ENCODE results near the gene RHOXF1.
"Not testable (repeated sequence)": the region's sequence is repeated elsewhere in the genome, so short reads cannot be mapped to it uniquely, and the experiment has no call there.

The RHOXF1 gene

GRCh38 chrX:120085553-120086185 lies 30.0 kb downstream of the RHOXF1 start:
- DNase-seq = not testable (repeated sequence)

GRCh38 chrX:120077590-120077989 lies 38.1 kb downstream of the RHOXF1 start, which contains the start of gene RHOXF2B:
TSS of gene RHOXF2B (minus strand) at chrX:120077690. CDS start at chrX:120077552, 138 bp downstream.
- not testable (repeated sequence) for DNase-seq

- DNase-seq = not testable (repeated sequence)
Measured at GRCh38 chrX:120066169-120066568, 49.5 kb downstream of the RHOXF1 start.

Measured in CD4-positive, alpha-beta T cell treated with Interleukin-4 for 1 hour (primary cell).